NT2/D1 (cell line): Measurements from ENCODE around the gene CYP3A5.
"Not testable (repeated sequence)": the region's sequence is repeated elsewhere in the genome, so short reads cannot be mapped to it uniquely, and the experiment has no call there.

Experiments used
- DNase-seq: peaks from one replicate; pipeline ENCODE4 v3.0.0-alpha.2; 2011; ENCODE audit warnings: low read depth, low spot score
- H3K27me3 ChIP-seq: 2 replicates; pipeline ENCODE4 v1.6.0; 2011; ENCODE audit warnings: mild to moderate bottlenecking; ENCODE audit not compliant: insufficient read length, insufficient read depth
- H3K36me3 ChIP-seq: 2 replicates; pipeline ENCODE4 v1.6.1; 2011; ENCODE audit warnings: mild to moderate bottlenecking, low read length, mixed read lengths; ENCODE audit not compliant: insufficient read depth, insufficient read length
- H3K4me1 ChIP-seq: 2 replicates; pipeline ENCODE4 v1.5.1; 2011; ENCODE audit not compliant: insufficient read depth, insufficient read length
- H3K4me3 ChIP-seq: 2 replicates; pipeline ENCODE4 v1.5.1; 2011; ENCODE audit warnings: low read depth; ENCODE audit not compliant: insufficient read length
- H3K9ac ChIP-seq: 2 replicates; pipeline ENCODE4 v1.6.0; 2011; ENCODE audit warnings: low read depth; ENCODE audit not compliant: insufficient read length
- H3K9me3 ChIP-seq: 2 replicates; pipeline ENCODE4 v1.5.1; 2011; ENCODE audit warnings: mild to moderate bottlenecking, low read length; ENCODE audit not compliant: insufficient read depth
- SUZ12 ChIP-seq: IDR thresholded peaks from 2 replicates; pipeline ENCODE4 v1.6.1; 2011; ENCODE audit not compliant: insufficient read length, insufficient read depth; ENCODE audit errors: extremely low read depth
- YY1 ChIP-seq: IDR thresholded peaks from 2 replicates; pipeline ENCODE4 v1.6.1; 2011; ENCODE audit not compliant: insufficient read length, insufficient read depth
- ZNF274 ChIP-seq: IDR thresholded peaks from 2 replicates; pipeline ENCODE4 v1.6.1; 2011; ENCODE audit warnings: mild to moderate bottlenecking, low read depth, low read length

The CYP3A5 gene

GRCh38 chr7:99648843-99649242, 31.0 kb downstream of the CYP3A5 start:
- no peaks in the 10 kb centered on the region for H3K27me3 ChIP-seq
- H3K36me3 ChIP-seq: no peaks in the 10 kb centered on the region
- no peak for DNase-seq
- no peak overlapping the region for H3K4me3 ChIP-seq
- H3K4me1 ChIP-seq: no peaks in the 10 kb centered on the region
- no peak overlapping the region for H3K9ac ChIP-seq
- no peaks in the 10 kb centered on the region for H3K9me3 ChIP-seq
- no peak for TF ChIP-seq YY1
- no peak for TF ChIP-seq SUZ12
- TF ChIP-seq ZNF274: no peak

GRCh38 chr7:99645590-99645989, 34.2 kb downstream of the CYP3A5 start:
- no peaks in the 10 kb centered on the region for H3K36me3 ChIP-seq
- no peaks in the 10 kb centered on the region for H3K9me3 ChIP-seq
- DNase-seq: no peak
- H3K9ac ChIP-seq: no peak overlapping the region
- no peaks in the 10 kb centered on the region for H3K27me3 ChIP-seq
- no peak for TF ChIP-seq SUZ12
- no peak for TF ChIP-seq ZNF274
- no peak for TF ChIP-seq YY1
- H3K4me1 ChIP-seq: no peaks in the 10 kb centered on the region
- H3K4me3 ChIP-seq: no peak overlapping the region

- no peak overlapping the region for H3K4me3 ChIP-seq
- no peak overlapping the region for H3K9ac ChIP-seq
- H3K9me3 ChIP-seq: no peaks in the 10 kb centered on the region
- H3K4me1 ChIP-seq: no peaks in the 10 kb centered on the region
- H3K27me3 ChIP-seq: no peaks in the 10 kb centered on the region
- no peaks in the 10 kb centered on the region for H3K36me3 ChIP-seq
- TF ChIP-seq ZNF274: no peak
- no peak for TF ChIP-seq YY1
- no peak for TF ChIP-seq SUZ12
- no peak for DNase-seq
Measured at GRCh38 chr7:99644431-99644830, 35.4 kb downstream of the CYP3A5 start.

- Histone ChIP-seq H3K9ac (no peak overlapping the region), H3K9me3 (no peaks in the 10 kb centered on the region), H3K27me3 (no peaks in the 10 kb centered on the region), H3K4me3 (no peak overlapping the region), H3K36me3 (peaks cover 3% of the 10 kb centered on the region), H3K4me1 (no peaks in the 10 kb centered on the region)
- DNase-seq: no peak
- no peak for TF ChIP-seq ZNF274
- no peak for TF ChIP-seq YY1
- no peak for TF ChIP-seq SUZ12
Measured at GRCh38 chr7:99643464-99643863, 36.3 kb downstream of the CYP3A5 start.

GRCh38 chr7:99642027-99642426, 37.8 kb downstream of the CYP3A5 start:
- H3K9ac ChIP-seq: no peak overlapping the region
- TF ChIP-seq YY1 (no peak), ZNF274 (no peak), SUZ12 (no peak)
- H3K9me3 ChIP-seq: no peaks in the 10 kb centered on the region
- H3K36me3 ChIP-seq: peaks cover 3% of the 10 kb centered on the region
- no peaks in the 10 kb centered on the region for H3K4me1 ChIP-seq
- no peak for DNase-seq
- H3K27me3 ChIP-seq: no peaks in the 10 kb centered on the region
- no peak overlapping the region for H3K4me3 ChIP-seq

- peak; percentile 50 for DNase-seq
- Histone ChIP-seq H3K36me3 (peaks cover 3% of the 10 kb centered on the region), H3K27me3 (no peaks in the 10 kb centered on the region), H3K9me3 (no peaks in the 10 kb centered on the region), H3K9ac (no peak overlapping the region), H3K4me1 (no peaks in the 10 kb centered on the region), H3K4me3 (no peak overlapping the region)
- TF ChIP-seq SUZ12 (no peak), YY1 (no peak), ZNF274 (no peak)
Measured at GRCh38 chr7:99639267-99639666, 40.5 kb downstream of the CYP3A5 start.

- no peaks in the 10 kb centered on the region for H3K9me3 ChIP-seq
- no peak for DNase-seq
- TF ChIP-seq ZNF274 (no peak), SUZ12 (no peak), YY1 (no peak)
- H3K4me3 ChIP-seq: no peak overlapping the region
- H3K9ac ChIP-seq: no peak overlapping the region
- peaks cover 7% of the 10 kb centered on the region for H3K36me3 ChIP-seq
- H3K27me3 ChIP-seq: no peaks in the 10 kb centered on the region
- H3K4me1 ChIP-seq: no peaks in the 10 kb centered on the region
Measured at GRCh38 chr7:99638731-99639130, 41.1 kb downstream of the CYP3A5 start.

GRCh38 chr7:99637414-99637813, 42.4 kb downstream of the CYP3A5 start:
- H3K4me3 ChIP-seq, H3K27me3 ChIP-seq, H3K4me1 ChIP-seq, H3K9me3 ChIP-seq, H3K9ac ChIP-seq, DNase-seq: not testable (repeated sequence)
- peaks cover 16% of the 10 kb centered on the region for H3K36me3 ChIP-seq
